Neutrophil (primary cell): ENCODE measurements around the gene SFXN5.

Experiments
- H3K27ac ChIP-seq: fragments of 200-600 bp; sonication (generic); 2 replicates; pipeline ENCODE4 v1.5.1; 2016; ENCODE audit warnings: mild to moderate bottlenecking, moderate library complexity
- H3K27me3 ChIP-seq: fragments of 200-600 bp; sonication (generic); 2 replicates; pipeline ENCODE4 v1.6.0; 2016; ENCODE audit warnings: mild to moderate bottlenecking
- H3K36me3 ChIP-seq: fragments of 200-600 bp; sonication (generic); 2 replicates; pipeline ENCODE4 v1.5.1; 2017
- H3K4me1 ChIP-seq, 2 experiments: fragments of 200-600 bp in 1 of 2; sonication (generic) in 1 of 2; 1 replicate in 1 of 2; 2 replicates in 1 of 2; pipeline versions ENCODE4 v1.5.1 to v1.6.1; 2013 to 2016; ENCODE audit warnings: low read depth in 1 of 2, low read length in 1 of 2, mild to moderate bottlenecking in 1 of 2, moderate library complexity in 1 of 2; ENCODE audit not compliant: control insufficient read depth in 1 of 2, insufficient read depth in 1 of 2
- H3K4me3 ChIP-seq, 2 experiments: fragments of 200-600 bp in 1 of 2; sonication (generic) in 1 of 2; 1 replicate in 1 of 2; 2 replicates in 1 of 2; pipeline ENCODE4 v1.5.1; 2013 to 2016; ENCODE audit warnings: low read depth in 1 of 2, low read length in 1 of 2, mild to moderate bottlenecking in 1 of 2, moderate library complexity in 1 of 2
- H3K9me3 ChIP-seq: fragments of 200-600 bp; sonication (generic); 2 replicates; pipeline ENCODE4 v1.5.1; 2016
- TF ChIP-seq, protein P1 (sequence below): fragments of 200-600 bp; sonication (generic); IDR thresholded peaks from 2 replicates; pipeline ENCODE4 v1.5.1; 2016; ENCODE audit warnings: antibody characterized with exemption

The SFXN5 gene

DNA sequence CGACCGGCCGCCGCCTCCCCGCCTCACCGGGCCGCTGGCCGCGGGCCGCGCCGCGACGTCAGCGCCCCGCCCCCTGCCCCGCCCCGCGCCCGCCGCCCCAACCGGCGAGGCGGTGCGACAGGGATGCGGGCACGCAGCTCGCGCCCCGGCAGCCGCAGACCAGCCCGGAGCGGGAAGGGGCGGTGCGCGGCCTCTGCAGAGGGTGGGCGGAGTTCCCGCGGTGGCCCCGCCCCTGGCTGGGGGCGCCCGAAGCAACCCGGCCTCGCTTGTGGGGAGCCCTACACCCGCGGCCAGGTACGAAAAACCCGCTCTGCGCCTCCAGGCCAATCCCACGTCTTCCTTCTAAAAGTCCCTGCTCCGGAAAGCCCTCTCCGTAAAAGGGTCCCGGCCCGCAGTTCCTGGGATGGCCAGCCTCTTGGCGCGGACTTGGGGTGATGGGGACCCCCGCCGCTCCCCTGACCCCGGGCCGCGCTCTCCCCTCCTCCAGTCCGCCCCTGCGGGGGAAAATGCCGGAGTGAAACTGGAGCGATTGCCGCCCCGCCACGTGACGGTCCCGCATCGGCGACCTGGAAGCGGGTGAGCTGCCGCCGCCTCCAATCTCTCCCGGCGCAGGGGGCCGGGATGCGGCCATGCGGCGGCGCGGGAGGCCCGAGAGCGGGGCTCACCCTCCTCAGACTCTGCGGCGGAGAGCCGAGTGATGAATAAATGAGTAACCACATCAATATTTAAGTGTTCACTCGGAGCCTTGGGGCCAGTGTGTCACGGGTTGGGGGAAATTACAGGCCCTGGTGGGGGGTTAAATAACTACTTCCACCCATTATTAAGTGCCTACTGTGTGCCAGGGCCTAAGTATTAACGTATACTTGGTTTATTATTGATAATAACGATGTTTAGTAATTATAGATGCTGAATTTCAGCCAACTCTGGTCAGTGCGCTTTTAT is 41.7 kb upstream of the SFXN5 start, which contains the start of gene RAB11FIP5:
TSS of gene RAB11FIP5 (minus strand) at position 36 of the 942 bp plus-strand sequence. CDS start 171 bp downstream, outside the sequence.
- peak within 1 kb of the TSS; percentile 39 for H3K27ac ChIP-seq
- peaks cover 98% of the 10 kb centered on the region for H3K27me3 ChIP-seq
- H3K4me3 ChIP-seq, result peak within 1 kb of the TSS; percentile 61 to 83
- H3K4me1 ChIP-seq, result peaks cover 16 to 21% of the 10 kb centered on the region in 2 experiments
- no peaks in the 10 kb centered on the region for H3K36me3 ChIP-seq
- no peaks in the 10 kb centered on the region for H3K9me3 ChIP-seq
- TF ChIP-seq, protein P1, sequence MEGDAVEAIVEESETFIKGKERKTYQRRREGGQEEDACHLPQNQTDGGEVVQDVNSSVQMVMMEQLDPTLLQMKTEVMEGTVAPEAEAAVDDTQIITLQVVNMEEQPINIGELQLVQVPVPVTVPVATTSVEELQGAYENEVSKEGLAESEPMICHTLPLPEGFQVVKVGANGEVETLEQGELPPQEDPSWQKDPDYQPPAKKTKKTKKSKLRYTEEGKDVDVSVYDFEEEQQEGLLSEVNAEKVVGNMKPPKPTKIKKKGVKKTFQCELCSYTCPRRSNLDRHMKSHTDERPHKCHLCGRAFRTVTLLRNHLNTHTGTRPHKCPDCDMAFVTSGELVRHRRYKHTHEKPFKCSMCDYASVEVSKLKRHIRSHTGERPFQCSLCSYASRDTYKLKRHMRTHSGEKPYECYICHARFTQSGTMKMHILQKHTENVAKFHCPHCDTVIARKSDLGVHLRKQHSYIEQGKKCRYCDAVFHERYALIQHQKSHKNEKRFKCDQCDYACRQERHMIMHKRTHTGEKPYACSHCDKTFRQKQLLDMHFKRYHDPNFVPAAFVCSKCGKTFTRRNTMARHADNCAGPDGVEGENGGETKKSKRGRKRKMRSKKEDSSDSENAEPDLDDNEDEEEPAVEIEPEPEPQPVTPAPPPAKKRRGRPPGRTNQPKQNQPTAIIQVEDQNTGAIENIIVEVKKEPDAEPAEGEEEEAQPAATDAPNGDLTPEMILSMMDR, result no peak

DNA sequence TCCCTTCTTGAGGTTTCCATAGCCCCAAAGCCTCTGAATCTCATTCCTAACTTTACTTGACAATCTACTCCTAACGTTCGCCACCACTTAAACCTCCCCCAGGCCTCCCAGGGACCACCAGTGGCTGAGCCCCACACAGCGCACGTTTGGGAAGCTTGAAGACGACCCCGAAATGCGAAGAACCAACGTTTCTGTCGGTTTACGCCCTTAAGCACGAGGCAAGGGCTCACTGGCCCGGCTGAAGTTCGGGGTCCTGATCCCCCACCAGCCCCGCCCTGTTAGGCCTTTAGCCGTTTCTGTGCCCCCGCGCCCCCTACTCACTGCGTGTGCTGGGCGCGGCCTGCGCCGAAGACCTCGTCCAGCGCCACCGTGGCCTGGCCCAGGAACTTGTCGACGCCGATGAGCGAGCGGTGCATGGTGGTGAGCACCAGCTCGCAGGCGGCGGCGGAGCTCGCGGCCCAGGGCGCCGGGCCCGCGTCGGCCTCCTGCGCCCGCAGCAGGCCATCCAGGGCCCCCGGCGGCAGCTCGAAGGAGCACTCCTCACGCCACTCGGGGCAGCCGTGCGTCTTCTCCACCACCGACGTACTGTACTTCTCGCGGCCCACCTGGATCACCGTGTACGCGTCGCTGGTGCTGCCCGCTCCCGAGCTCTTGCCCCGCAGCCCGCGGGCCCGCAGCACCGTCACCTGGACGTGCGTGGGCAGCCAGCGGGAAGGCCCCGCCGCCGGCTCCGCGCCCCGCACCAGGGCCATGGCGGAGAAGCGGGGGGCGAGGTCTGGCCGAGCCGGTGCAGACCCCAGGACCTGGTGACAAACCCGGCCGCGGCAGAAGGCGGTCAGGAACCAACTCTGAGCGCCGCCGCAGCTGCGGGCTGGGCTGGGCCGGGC is 40.8 kb upstream of the SFXN5 start:
- Histone ChIP-seq H3K4me3 (peak overlapping the region; percentile 61 to 83), H3K4me1 (peaks cover 16 to 21% of the 10 kb centered on the region in 2 experiments), H3K9me3 (no peaks in the 10 kb centered on the region), H3K27ac (no peak overlapping the region), H3K27me3 (peaks cover 100% of the 10 kb centered on the region), H3K36me3 (no peaks in the 10 kb centered on the region)
- TF ChIP-seq, protein P1, result no peak

DNA sequence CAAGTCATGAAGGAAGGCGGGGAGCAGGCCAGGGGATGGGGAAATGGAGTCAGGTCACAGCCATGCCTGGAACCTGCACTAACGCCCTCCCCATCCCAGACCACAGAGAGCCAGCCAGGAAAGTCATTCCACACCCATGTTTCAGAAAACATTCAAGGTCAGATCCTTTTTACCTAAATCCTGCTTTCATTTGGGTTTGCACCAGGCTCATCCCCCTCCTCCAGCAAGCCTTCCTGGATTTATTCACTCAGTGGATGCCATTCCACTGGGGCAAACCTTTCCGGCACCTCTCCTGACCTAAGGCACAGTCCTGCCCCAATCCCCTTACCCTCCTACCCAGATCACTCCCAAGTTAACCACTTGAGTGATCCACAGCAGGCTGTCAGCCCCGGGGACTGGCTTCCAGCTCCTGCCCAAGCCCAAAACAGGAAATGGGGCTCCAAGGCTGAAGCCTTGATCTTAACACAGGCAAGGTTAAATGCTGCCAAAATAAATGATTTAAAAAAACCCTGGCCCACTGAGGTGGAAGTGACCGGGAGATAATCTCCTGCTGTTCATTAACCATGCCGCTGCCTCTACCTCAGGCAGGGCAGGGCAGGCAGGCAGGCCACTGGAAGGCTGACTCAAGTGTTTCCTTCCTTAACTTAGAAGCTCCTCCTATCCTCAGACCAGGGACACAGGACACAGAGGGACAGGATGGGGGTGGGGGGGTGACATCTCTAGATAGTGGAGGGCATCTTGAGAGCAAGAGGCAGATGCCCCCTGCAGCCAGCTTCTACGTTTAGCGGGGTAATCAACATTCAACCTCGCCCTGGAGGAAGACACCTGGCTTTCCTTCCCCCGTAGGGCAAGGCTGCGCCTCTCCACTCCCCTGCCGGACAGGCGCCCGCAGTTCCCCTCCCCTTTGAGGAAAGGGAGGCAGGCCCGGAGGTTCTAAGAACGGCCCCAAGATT is 39.8 kb upstream of the SFXN5 start:
- Histone ChIP-seq H3K4me3 (peak overlapping the region; percentile 61 to 83), H3K27me3 (peaks cover 94% of the 10 kb centered on the region), H3K4me1 (peaks cover 16 to 21% of the 10 kb centered on the region in 2 experiments), H3K27ac (no peak overlapping the region), H3K9me3 (no peaks in the 10 kb centered on the region), H3K36me3 (no peaks in the 10 kb centered on the region)
- TF ChIP-seq, protein P1, result no peak

DNA sequence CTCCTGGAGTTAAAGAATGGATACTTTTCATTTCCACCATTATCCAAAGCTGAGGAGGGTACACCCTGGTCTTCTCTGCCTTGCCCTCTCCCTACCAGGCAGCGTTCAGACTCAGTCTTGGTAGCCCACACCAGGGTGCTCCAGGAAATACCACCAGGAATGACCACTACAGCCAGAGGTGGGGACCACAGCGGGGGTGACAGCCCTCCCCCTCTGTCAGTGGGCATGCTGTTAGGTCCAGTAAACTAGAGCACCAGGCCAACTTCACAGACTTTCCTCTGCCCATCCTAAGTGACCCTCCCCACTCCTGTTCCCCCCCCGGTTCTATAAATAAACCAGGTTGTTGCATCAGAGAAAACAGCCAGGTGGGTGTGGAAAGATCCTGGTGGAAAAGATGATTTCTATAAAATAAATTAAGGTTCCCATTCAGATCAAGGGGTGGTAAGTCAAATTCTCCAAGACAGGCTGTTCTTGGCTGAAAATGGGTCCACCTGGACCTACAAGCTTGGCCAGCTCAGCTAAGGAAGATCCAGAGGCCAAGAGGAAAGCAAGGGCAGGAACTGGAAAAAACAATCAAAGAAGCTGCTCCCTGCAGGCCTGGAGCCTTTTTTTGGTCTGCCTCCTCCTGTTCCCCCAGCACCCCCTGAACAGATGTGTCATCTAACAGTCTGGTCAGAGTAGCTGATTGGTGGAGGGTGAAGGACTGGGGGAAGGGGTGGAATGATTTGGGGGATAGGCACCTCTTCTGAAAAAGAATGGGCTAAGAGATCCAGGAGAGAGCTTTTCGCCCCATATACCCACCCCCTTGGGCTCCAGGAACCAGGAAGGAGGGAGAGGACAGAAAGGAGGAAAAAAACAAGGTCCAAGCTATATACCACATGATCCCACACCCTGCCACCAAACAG is 38.9 kb upstream of the SFXN5 start:
- Histone ChIP-seq H3K36me3 (no peaks in the 10 kb centered on the region), H3K27me3 (peaks cover 85% of the 10 kb centered on the region), H3K27ac (no peak overlapping the region), H3K4me1 (peaks cover 16 to 21% of the 10 kb centered on the region in 2 experiments), H3K4me3 (no peak overlapping the region), H3K9me3 (no peaks in the 10 kb centered on the region)
- TF ChIP-seq, protein P1, result no peak
